Cardiac fibroblast (primary cell): ENCODE measurements around the gene TMCC3.

Source experiments
- DNase-seq, 2 donors: peaks; one replicate each; pipeline versions ENCODE4 v3.0.0 to v3.0.0-alpha.2; 2010; ENCODE audit warnings: low read depth in 2 of 2
- H3K4me3 ChIP-seq, 2 donors: replicated peaks in 1 of 2; 1 replicate in 1 of 2; 2 replicates in 1 of 2; pipeline ENCODE4 v1.5.1; 2011; ENCODE audit warnings: low read depth in 2 of 2, low read length in 2 of 2, mild to moderate bottlenecking in 2 of 2, moderate library complexity in 1 of 2
- TF ChIP-seq, protein P1 (sequence below): IDR thresholded peaks from one replicate; pipeline ENCODE4 v1.5.1; 2011; ENCODE audit warnings: low read depth, mild to moderate bottlenecking, low read length, inconsistent platforms

TMCC3 gene

DNA sequence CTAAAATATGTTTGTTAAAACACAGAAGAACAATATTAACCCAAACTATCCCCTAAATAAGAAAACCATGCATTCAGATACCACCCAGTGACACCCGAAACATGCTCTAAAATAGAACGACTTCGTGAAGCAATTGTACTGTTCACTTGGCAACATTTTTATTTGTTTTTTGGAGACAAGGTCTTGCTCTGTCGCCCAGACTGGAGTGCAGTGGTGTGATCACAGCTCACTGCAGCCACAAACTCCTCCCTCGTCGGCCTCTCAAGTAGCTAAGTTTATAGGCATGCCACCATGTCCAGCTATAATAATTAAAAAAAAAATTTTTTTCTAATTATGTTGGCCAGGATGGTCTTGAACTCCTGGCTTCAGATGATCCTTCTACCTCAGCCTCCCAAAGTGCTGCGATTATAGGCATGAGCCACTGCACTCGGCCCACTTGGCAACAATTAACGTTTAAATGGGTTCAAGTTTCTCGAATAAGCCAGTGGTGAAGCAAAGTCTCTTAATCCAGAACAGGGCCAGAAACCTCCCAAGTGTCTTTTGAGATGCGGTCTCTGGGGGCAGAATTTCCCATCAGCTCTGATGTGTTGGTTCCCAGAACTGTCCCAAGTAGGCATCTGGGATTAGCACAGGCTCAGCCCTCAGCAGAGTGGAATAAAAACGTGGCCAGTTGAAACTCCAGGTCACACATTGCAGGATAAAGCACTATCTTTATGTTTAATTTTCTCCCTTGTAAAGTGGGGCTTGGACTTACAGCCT is 74.5 kb downstream of the TMCC3 start:
- no peak overlapping the region for H3K4me3 ChIP-seq
- TF ChIP-seq, protein P1, sequence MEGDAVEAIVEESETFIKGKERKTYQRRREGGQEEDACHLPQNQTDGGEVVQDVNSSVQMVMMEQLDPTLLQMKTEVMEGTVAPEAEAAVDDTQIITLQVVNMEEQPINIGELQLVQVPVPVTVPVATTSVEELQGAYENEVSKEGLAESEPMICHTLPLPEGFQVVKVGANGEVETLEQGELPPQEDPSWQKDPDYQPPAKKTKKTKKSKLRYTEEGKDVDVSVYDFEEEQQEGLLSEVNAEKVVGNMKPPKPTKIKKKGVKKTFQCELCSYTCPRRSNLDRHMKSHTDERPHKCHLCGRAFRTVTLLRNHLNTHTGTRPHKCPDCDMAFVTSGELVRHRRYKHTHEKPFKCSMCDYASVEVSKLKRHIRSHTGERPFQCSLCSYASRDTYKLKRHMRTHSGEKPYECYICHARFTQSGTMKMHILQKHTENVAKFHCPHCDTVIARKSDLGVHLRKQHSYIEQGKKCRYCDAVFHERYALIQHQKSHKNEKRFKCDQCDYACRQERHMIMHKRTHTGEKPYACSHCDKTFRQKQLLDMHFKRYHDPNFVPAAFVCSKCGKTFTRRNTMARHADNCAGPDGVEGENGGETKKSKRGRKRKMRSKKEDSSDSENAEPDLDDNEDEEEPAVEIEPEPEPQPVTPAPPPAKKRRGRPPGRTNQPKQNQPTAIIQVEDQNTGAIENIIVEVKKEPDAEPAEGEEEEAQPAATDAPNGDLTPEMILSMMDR: no peak
- DNase-seq: no peak

DNA sequence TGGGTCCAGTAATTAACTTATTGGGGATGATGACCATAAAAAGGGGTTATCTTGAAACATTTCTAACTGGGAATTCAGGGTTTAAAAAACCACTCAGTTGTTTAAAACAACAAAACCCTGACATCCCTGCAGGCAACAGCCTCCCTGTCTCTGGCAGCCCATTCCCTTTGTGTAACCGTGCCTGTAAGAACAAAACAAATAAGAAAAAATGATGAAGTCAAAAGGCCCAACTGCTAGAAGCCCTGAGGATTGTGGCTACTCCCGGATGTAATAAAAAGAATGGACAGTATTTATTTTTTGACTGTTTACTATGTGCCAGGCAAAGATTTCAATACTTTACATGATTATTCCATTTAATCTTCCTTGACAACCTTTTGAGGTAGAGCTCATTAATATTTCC is 75.3 kb downstream of the TMCC3 start:
- DNase-seq: no peak
- TF ChIP-seq, protein P1: no peak
- no peak overlapping the region for H3K4me3 ChIP-seq

DNA sequence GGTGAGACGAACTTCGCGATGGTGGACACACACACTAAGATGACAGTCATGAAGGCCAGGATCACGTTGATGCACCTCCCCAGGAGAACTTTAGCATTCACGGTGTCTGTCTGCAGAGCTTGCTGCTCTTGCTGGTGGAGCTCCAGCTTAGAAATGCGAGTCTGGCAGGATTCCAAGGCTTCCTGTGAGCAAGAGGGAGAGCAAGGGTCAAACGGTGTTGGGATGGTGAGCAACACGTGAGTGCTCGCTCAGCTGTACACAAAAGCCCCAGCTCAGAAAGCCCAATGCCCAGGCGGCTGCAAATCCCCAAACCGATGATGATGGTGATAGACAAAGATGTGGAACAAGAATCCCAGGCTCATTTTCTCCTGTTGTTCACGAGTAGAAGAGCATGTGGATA is 78.8 kb downstream of the TMCC3 start:
- peak; percentile 88 to 91 for DNase-seq
- no peak overlapping the region for H3K4me3 ChIP-seq
- TF ChIP-seq, protein P1: no peak

DNA sequence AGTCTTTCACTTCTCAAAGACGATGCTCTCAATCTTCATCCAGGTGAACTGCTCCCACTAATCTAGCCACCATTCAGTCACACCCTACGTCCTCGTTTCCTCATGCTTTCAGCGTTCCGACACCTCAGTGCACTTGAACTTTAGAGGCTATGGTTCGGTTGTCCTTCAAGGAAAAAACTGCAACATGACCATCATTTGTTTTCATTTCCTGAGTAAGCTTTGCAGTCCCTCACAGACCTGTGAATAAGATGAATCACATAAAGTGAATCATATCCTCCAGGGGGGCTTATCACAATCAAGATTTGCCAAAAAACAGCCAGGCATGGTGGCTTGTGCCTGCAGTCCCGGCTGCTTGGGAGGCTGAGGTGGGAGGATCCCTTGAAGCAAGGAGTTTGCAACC is 80.2 kb downstream of the TMCC3 start:
- peak; percentile 18 to 71 for DNase-seq
- TF ChIP-seq, protein P1: no peak
- no peak overlapping the region for H3K4me3 ChIP-seq

DNA sequence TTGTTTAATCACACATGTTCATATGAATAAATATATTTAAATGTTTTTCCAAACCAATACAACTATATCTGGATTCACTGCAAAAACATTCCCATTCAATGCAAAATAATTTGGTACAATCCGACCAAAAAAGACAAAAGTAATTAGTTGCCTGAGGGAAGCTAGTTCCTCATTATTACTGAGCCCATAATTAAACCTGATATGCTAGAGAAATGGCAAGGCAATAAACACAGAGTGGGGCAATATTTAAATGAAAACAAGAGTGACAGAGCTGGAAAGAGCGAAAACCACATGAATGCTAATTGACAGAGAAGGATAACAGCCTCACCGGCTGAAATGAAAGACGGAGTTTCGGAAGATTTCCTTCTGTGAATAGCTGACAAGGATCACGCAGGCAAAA is 82.6 kb downstream of the TMCC3 start:
- no peak overlapping the region for H3K4me3 ChIP-seq
- TF ChIP-seq, protein P1: no peak
- no peak for DNase-seq

DNA sequence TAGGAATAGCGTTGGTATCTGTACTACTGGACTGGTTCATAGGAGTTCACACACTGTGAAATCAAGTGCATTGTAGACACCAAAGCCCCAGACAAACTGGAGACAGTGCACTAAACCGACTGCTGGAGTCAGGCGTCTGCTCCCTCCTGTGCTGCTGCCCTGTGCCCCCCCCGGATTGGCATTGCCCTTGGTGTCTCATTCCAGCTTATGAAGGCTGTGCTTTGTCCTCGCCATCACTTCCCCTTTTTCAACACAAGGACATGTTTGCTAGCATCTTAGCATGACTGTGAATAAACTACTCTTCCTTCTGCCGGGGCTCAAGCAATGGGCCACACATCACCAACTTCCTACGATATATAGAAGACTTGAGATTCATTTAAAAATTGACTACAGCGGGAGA is 84.0 kb downstream of the TMCC3 start:
- DNase-seq: no peak
- H3K4me3 ChIP-seq: no peak overlapping the region
- TF ChIP-seq, protein P1: no peak

DNA sequence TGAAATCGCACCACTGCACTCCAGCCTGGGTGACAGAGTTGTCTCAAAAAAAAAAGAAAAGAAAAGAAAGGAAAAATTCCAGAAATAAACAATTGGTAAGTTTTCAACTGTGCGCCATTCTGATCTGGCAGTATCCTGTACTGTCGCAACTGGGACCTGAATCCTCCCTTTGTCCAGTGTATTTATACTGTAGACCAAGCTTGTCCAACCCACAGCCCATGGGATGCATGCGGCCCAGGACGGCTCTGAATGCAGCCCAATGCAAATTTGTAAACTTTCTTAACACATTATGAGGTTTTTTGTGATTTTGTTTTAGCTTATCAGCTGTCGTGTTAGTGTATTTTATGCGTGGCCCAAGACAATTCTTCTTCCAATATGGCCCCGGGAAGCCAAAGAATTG is 84.7 kb downstream of the TMCC3 start:
- no peak for DNase-seq
- no peak overlapping the region for H3K4me3 ChIP-seq
- TF ChIP-seq, protein P1: no peak
